Lower lobe of right lung (tissue), 2 donors: ENCODE results near the gene RTN4RL1. TPM values are rescaled to one million over a fixed set of nuclear protein-coding genes. Genes with fewer than 3 reads are reported as not detected.
"Not testable (repeated sequence)": the region's sequence is repeated elsewhere in the genome, so short reads cannot be mapped to it uniquely, and the experiment has no call there.

Experiments used
- ATAC-seq, 2 donors: fragments of 200-7000 bp; cut with Tn5 transposase; one replicate each; pipeline ENCODE4 v1.9.1; 2020 to 2022; ENCODE audit warnings: mild to moderate bottlenecking in 2 of 2, moderate library complexity in 2 of 2
- DNase-seq: peaks from one replicate; pipeline ENCODE4 v3.0.0-alpha.2; 2020
- H3K27ac ChIP-seq: fragments of 200-600 bp; one replicate; pipeline ENCODE4 v1.8.0; 2022
- H3K27me3 ChIP-seq: fragments of 200-600 bp; one replicate; pipeline ENCODE4 v1.8.0; 2022; ENCODE audit warnings: low read depth
- H3K36me3 ChIP-seq: fragments of 200-600 bp; one replicate; pipeline ENCODE4 v1.8.0; 2022; ENCODE audit warnings: mild to moderate bottlenecking
- H3K4me1 ChIP-seq: fragments of 200-600 bp; one replicate; pipeline ENCODE4 v1.8.0; 2022
- H3K4me3 ChIP-seq: fragments of 200-600 bp; one replicate; pipeline ENCODE4 v1.8.0; 2022; ENCODE audit warnings: mild to moderate bottlenecking
- H3K9me3 ChIP-seq: fragments of 200-600 bp; one replicate; pipeline ENCODE4 v1.8.0; 2022
- intact Hi-C: fragments of 100-400 bp; cut with DNase I; formaldehyde crosslinking; loops from one replicate; pipeline ENCODE4 v1.11.0; 2022
- total RNA-seq: library from RNA; stranded (reverse); fragmentation: NEBNext Ultra II Directional; extraction: Animal tissue kit (Norgen Biotek cat#: 25700); gene quantifications from one replicate; pipeline ENCODE4 v1.2.1, GENCODE V29; 2021
- TF ChIP-seq, protein P1 (sequence below): fragments of 200-600 bp; IDR thresholded peaks from one replicate; pipeline ENCODE4 v1.8.0; 2022; ENCODE audit warnings: antibody characterized with exemption, mild to moderate bottlenecking
- donor health status: DM: no; HTN: yes; CAD: no; lungs with severe emphysema.

Gene RTN4RL1
- total RNA-seq, 1 donor from 2014 or later: 5.8 TPM

DNA sequence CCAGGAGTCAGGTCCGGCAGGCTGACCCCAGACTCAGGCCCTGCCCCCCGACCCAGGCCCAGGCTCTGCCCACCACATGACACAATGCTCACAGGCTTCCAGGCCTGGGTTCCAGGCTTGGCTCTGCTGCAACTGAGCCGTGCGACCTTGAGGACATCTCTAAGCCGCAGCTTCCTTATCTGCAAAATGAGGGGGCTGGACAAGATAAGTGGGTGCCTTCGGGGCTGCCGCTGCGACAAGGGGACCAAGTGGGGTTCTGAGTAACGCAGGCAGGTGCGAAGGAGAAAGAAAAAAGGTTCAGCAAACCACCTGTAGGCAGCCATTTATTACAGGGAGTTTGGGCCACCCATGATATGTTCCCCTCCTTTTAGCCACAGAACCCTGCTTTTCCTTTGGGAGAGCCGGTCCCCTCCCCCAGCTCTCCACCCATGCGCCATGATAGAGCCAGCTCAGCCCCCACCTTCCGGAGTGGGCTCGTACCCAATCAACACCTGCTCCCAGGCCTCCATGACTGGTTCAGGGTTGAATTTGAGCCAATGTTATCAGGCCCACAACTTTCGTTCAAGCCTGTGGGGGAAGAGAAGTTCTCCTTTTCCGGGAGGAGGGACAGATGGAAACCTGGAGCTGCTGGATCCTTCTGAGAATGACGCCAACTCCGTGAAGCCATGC lies 38.2 kb downstream of the RTN4RL1 start:
- TF ChIP-seq, protein P1, sequence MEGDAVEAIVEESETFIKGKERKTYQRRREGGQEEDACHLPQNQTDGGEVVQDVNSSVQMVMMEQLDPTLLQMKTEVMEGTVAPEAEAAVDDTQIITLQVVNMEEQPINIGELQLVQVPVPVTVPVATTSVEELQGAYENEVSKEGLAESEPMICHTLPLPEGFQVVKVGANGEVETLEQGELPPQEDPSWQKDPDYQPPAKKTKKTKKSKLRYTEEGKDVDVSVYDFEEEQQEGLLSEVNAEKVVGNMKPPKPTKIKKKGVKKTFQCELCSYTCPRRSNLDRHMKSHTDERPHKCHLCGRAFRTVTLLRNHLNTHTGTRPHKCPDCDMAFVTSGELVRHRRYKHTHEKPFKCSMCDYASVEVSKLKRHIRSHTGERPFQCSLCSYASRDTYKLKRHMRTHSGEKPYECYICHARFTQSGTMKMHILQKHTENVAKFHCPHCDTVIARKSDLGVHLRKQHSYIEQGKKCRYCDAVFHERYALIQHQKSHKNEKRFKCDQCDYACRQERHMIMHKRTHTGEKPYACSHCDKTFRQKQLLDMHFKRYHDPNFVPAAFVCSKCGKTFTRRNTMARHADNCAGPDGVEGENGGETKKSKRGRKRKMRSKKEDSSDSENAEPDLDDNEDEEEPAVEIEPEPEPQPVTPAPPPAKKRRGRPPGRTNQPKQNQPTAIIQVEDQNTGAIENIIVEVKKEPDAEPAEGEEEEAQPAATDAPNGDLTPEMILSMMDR: no peak
- no peak overlapping the region for H3K27ac ChIP-seq
- H3K4me3 ChIP-seq: no peak overlapping the region
- no peaks in the 10 kb centered on the region for H3K9me3 ChIP-seq
- intact Hi-C loops: no loop called here
- no peaks in the 10 kb centered on the region for H3K36me3 ChIP-seq
- DNase-seq (no peak), ATAC-seq (no peak)
- H3K27me3 ChIP-seq: no peaks in the 10 kb centered on the region
- no peaks in the 10 kb centered on the region for H3K4me1 ChIP-seq

DNA sequence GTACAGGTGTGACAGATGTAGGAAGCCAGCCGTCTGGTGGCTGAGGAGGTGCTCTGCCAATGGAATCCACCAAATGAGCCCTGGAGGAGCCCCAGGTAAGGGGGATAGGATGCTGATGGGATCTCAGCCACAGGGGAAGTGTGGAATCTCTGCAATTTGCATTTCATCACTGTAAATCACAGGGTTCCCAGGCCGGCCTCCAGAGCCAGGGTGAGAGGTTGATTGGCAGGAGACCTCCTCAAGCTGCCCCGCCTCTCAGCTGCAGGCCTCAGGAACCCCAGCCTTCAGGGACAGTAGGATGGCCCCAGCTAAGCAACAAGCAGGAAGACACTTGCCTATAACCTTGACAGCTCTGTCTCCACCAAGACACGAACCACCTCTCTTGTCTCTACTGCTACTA lies 39.4 kb downstream of the RTN4RL1 start:
- DNase-seq: no peak
- no peak overlapping the region for H3K27ac ChIP-seq
- intact Hi-C loops: no loop called here
- H3K36me3 ChIP-seq: no peaks in the 10 kb centered on the region
- no peaks in the 10 kb centered on the region for H3K27me3 ChIP-seq
- H3K4me3 ChIP-seq: no peak overlapping the region
- TF ChIP-seq, protein P1: no peak
- no peak for ATAC-seq
- no peaks in the 10 kb centered on the region for H3K9me3 ChIP-seq
- H3K4me1 ChIP-seq: no peaks in the 10 kb centered on the region

GRCh38 chr17:1985093-1985492 lies 40.0 kb downstream of the RTN4RL1 start:
- Histone ChIP-seq H3K27me3 (no peaks in the 10 kb centered on the region), H3K27ac (no peak overlapping the region), H3K4me1 (no peaks in the 10 kb centered on the region), H3K36me3 (no peaks in the 10 kb centered on the region), H3K4me3 (no peak overlapping the region), H3K9me3 (no peaks in the 10 kb centered on the region)
- TF ChIP-seq, protein P1: no peak
- ATAC-seq (no peak), DNase-seq (no peak)
- intact Hi-C loops: no loop called here

DNA sequence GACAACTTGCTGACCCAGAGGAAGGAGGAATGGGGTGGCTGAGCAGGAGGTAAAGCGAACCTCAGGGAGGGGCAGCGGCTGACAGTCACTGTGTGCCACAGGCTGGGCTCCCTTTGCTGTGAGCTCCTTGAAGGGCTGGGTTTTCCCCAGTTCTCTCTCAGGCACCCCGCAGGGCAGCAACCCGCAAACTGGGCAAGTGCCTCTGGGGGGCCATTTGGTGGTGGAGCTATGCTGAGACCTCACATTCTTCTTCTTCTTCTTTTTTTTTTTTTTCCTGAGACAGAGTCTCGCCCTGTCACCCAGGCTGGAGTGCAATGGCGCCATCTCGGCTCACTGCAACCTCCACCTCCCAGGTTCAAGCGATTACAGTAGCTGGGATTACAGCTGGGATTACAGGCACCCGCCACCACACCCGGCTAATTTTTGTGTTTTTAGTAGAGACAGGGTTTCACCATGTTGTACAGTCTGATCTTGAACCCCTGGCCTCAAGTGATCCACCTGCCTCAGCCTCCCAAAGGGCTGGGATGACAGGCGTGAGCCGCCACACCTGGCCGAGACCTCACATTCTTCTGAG lies 42.3 kb downstream of the RTN4RL1 start:
- intact Hi-C loops, H3K36me3 ChIP-seq, H3K4me1 ChIP-seq, H3K27ac ChIP-seq, H3K27me3 ChIP-seq, H3K4me3 ChIP-seq, ATAC-seq, H3K9me3 ChIP-seq, DNase-seq: not testable (repeated sequence)

- Histone ChIP-seq H3K36me3 (no peaks in the 10 kb centered on the region), H3K27me3 (peaks cover 24% of the 10 kb centered on the region), H3K27ac (no peak overlapping the region), H3K9me3 (no peaks in the 10 kb centered on the region), H3K4me3 (no peak overlapping the region), H3K4me1 (no peaks in the 10 kb centered on the region)
- intact Hi-C loops: no loop called here
- TF ChIP-seq, protein P1: no peak
- ATAC-seq: no peak
- no peak for DNase-seq
Measured at GRCh38 chr17:1980665-1981250, 44.4 kb downstream of the RTN4RL1 start.
